ENCODE data around the gene RAB20.

GRCh38 chr13:110475117-110475516 lies 86.4 kb downstream of the RAB20 start:
- TF ChIP-seq ZFP30 (CRISPR knock-in tag; IDR thresholded peaks at IDR 0.05) (no peak), ZFP3 (CRISPR knock-in tag; IDR thresholded peaks at IDR 0.05) (no peak), CREB5 (CRISPR knock-in tag; IDR thresholded peaks at IDR 0.05; ENCODE audit: low read depth) (no peak), ARNTL (CRISPR knock-in tag; IDR thresholded peaks at IDR 0.05; ENCODE audit: borderline replicate concordance, low read depth) (no peak), TOX (CRISPR knock-in tag; IDR thresholded peaks at IDR 0.05; ENCODE audit: borderline replicate concordance) (no peak), PATZ1 (CRISPR knock-in tag; IDR thresholded peaks at IDR 0.05; ENCODE audit: borderline replicate concordance) (no peak), TSHZ2 (CRISPR knock-in tag; IDR thresholded peaks at IDR 0.05) (no peak), TCF4 (CRISPR knock-in tag; IDR thresholded peaks at IDR 0.05; ENCODE audit: borderline replicate concordance) (no peak), ZNF565 (CRISPR knock-in tag; conservative IDR thresholded peaks at IDR 0.05; ENCODE audit: low read depth) (no peak), PPARA (CRISPR knock-in tag; IDR thresholded peaks at IDR 0.05; ENCODE audit: borderline replicate concordance) (no peak), RARB (CRISPR knock-in tag; IDR thresholded peaks at IDR 0.05) (no peak), BACH2 (CRISPR knock-in tag; IDR thresholded peaks at IDR 0.05; ENCODE audit: borderline replicate concordance) (no peak), CSDC2 (CRISPR knock-in tag; IDR thresholded peaks at IDR 0.05) (no peak), ESRRG (CRISPR knock-in tag; IDR thresholded peaks at IDR 0.05) (no peak)
